Mesenchymal stem cell (in vitro differentiated cells and primary cell): Measurements from ENCODE around the gene OR6K3.
"Not testable (repeated sequence)": the region's sequence is repeated elsewhere in the genome, so short reads cannot be mapped to it uniquely, and the experiment has no call there.

Experiments
- DNase-seq: peaks from one replicate; pipeline ENCODE4 v3.0.0-alpha.2; 2013
- H2AFZ ChIP-seq: one replicate; pipeline ENCODE4 v1.6.1; 2013; ENCODE audit warnings: low read depth, mild to moderate bottlenecking, control low read depth, inconsistent platforms, low read length, moderate library complexity
- H2AK5ac ChIP-seq: 2 replicates; pipeline ENCODE4 v1.6.1; 2013; ENCODE audit warnings: low read length, moderate library complexity, mild to moderate bottlenecking, inconsistent platforms; ENCODE audit not compliant: severe bottlenecking
- H2BK120ac ChIP-seq: one replicate; pipeline ENCODE4 v1.6.1; 2013; ENCODE audit warnings: low read depth, mild to moderate bottlenecking, inconsistent platforms, low read length, moderate library complexity
- H2BK12ac ChIP-seq, 2 experiments: one replicate each; pipeline ENCODE4 v1.6.1; 2013; ENCODE audit warnings: inconsistent platforms in 2 of 2, low read length in 2 of 2, mild to moderate bottlenecking in 2 of 2, moderate library complexity in 2 of 2, control low read depth in 1 of 2
- H2BK15ac ChIP-seq: one replicate; pipeline ENCODE4 v1.6.1; 2013; ENCODE audit warnings: mild to moderate bottlenecking, low read depth, inconsistent platforms; ENCODE audit not compliant: poor library complexity, severe bottlenecking
- H2BK5ac ChIP-seq: 2 replicates; pipeline ENCODE4 v1.6.1; 2013; ENCODE audit warnings: low read depth, mild to moderate bottlenecking, low read length, control low read depth, inconsistent platforms; ENCODE audit not compliant: poor library complexity, severe bottlenecking
- H3K14ac ChIP-seq, 2 experiments: one replicate each; pipeline ENCODE4 v1.6.1; 2013; ENCODE audit warnings: inconsistent platforms in 2 of 2, low read length in 2 of 2, control low read depth in 1 of 2, mild to moderate bottlenecking in 1 of 2, moderate library complexity in 1 of 2
- H3K18ac ChIP-seq, 2 experiments: one replicate each; pipeline ENCODE4 v1.6.1; 2013; ENCODE audit warnings: inconsistent platforms in 2 of 2, low read length in 2 of 2, control low read depth in 1 of 2, low read depth in 1 of 2, mild to moderate bottlenecking in 1 of 2
- H3K23ac ChIP-seq, 2 experiments: one replicate each; pipeline ENCODE4 v1.6.1; 2013; ENCODE audit warnings: inconsistent platforms in 2 of 2, low read length in 2 of 2, mild to moderate bottlenecking in 2 of 2, moderate library complexity in 2 of 2, control low read depth in 1 of 2
- H3K27ac ChIP-seq: 2 replicates; pipeline ENCODE4 v1.5.1; 2013; ENCODE audit warnings: mild to moderate bottlenecking, moderate library complexity, low read length, control low read depth, inconsistent platforms; ENCODE audit not compliant: poor library complexity, severe bottlenecking
- H3K27me3 ChIP-seq, 2 experiments: 2 replicates each; pipeline versions ENCODE4 v1.6.1 to v1.7.0; 2013; ENCODE audit warnings: low read length in 2 of 2, mild to moderate bottlenecking in 2 of 2, moderate library complexity in 2 of 2, control low read depth in 1 of 2, inconsistent platforms in 1 of 2; ENCODE audit not compliant: control insufficient read depth in 1 of 2, insufficient read depth in 1 of 2
- H3K36me3 ChIP-seq, 2 experiments: 2 replicates each; pipeline versions ENCODE4 v1.6.1 to v1.7.0; 2013; ENCODE audit warnings: low read length in 2 of 2, control low read depth in 1 of 2, inconsistent platforms in 1 of 2, low read depth in 1 of 2, mild to moderate bottlenecking in 1 of 2; ENCODE audit not compliant: insufficient read depth in 2 of 2, control insufficient read depth in 1 of 2
- H3K4ac ChIP-seq, 2 experiments: one replicate each; pipeline ENCODE4 v1.6.1; 2013; ENCODE audit warnings: inconsistent platforms in 2 of 2, low read length in 2 of 2, mild to moderate bottlenecking in 2 of 2, moderate library complexity in 2 of 2, control low read depth in 1 of 2, low read depth in 1 of 2
- H3K4me1 ChIP-seq: 2 replicates; pipeline ENCODE4 v1.6.1; 2013; ENCODE audit warnings: low read depth, low read length, control low read depth; ENCODE audit not compliant: control insufficient read depth, insufficient read depth
- H3K4me2 ChIP-seq: 2 replicates; pipeline ENCODE4 v1.6.1; 2013; ENCODE audit warnings: low read length, mild to moderate bottlenecking, inconsistent platforms; ENCODE audit not compliant: poor library complexity, severe bottlenecking
- H3K4me3 ChIP-seq, 2 experiments: 2 replicates each; pipeline versions ENCODE4 v1.5.1 to v1.7.0; 2013; ENCODE audit warnings: low read length in 2 of 2, mild to moderate bottlenecking in 2 of 2, control low read depth in 1 of 2, low read depth in 1 of 2; ENCODE audit not compliant: insufficient read depth in 1 of 2
- H3K79me1 ChIP-seq: replicated peaks from 2 replicates; pipeline ENCODE4 v1.6.1; 2013; ENCODE audit warnings: mild to moderate bottlenecking, control low read depth, low read length, inconsistent platforms; ENCODE audit not compliant: poor library complexity, severe bottlenecking
- H3K9ac ChIP-seq: 2 replicates; pipeline ENCODE4 v1.7.0; 2013; ENCODE audit warnings: mild to moderate bottlenecking, low read length, moderate library complexity
- H3K9me3 ChIP-seq: 2 replicates; pipeline ENCODE4 v1.7.0; 2013; ENCODE audit warnings: mild to moderate bottlenecking, low read length; ENCODE audit not compliant: control insufficient read depth
- H4K8ac ChIP-seq: one replicate; pipeline ENCODE4 v1.6.1; 2013; ENCODE audit warnings: inconsistent platforms, mild to moderate bottlenecking, low read length, moderate library complexity
- H4K91ac ChIP-seq: one replicate; pipeline ENCODE4 v1.6.1; 2013; ENCODE audit warnings: mild to moderate bottlenecking, low read length, inconsistent platforms
- WGBS: methylation state at CpG from one replicate; pipeline ENCODE4 v1.1.7; 2013; ENCODE audit warnings: mixed read lengths; 5-methylcytosine and 5-hydroxymethylcytosine counted together

Gene OR6K3

GRCh38 chr1:158689875-158690274 is 30.6 kb downstream of the OR6K3 start:
- H3K4me1 ChIP-seq: no peaks in the 10 kb centered on the region
- H3K36me3 ChIP-seq: no peaks in the 10 kb centered on the region
- H3K79me1 ChIP-seq: no peaks in the 10 kb centered on the region
- H2BK5ac ChIP-seq: no peak overlapping the region
- no peaks in the 10 kb centered on the region for H3K9me3 ChIP-seq
- no peak overlapping the region for H2BK15ac ChIP-seq
- no peak overlapping the region for H2AFZ ChIP-seq
- H4K8ac ChIP-seq: no peak overlapping the region
- H3K27me3 ChIP-seq: no peaks in the 10 kb centered on the region
- H2BK12ac ChIP-seq: no peak overlapping the region
- DNase-seq: no peak
- H2AK5ac ChIP-seq: no peak overlapping the region
- H3K9ac ChIP-seq: no peak overlapping the region
- H3K27ac ChIP-seq: no peak overlapping the region
- H4K91ac ChIP-seq: no peak overlapping the region
- no peak overlapping the region for H2BK120ac ChIP-seq
- H3K18ac ChIP-seq: no peak overlapping the region
- H3K23ac ChIP-seq: no peak overlapping the region
- no peak overlapping the region for H3K4ac ChIP-seq
- H3K4me3 ChIP-seq: no peak overlapping the region
- no peak overlapping the region for H3K4me2 ChIP-seq
- H3K14ac ChIP-seq: no peak overlapping the region

GRCh38 chr1:158689110-158689509 is 31.4 kb downstream of the OR6K3 start:
- Histone ChIP-seq H3K18ac (no peak overlapping the region), H3K23ac (no peak overlapping the region), H2BK15ac (no peak overlapping the region), H2AK5ac (no peak overlapping the region), H2AFZ (no peak overlapping the region), H2BK5ac (no peak overlapping the region), H3K9ac (no peak overlapping the region), H3K36me3 (no peaks in the 10 kb centered on the region), H3K14ac (no peak overlapping the region), H4K91ac (no peak overlapping the region), H3K4ac (no peak overlapping the region), H3K4me2 (no peak overlapping the region), H3K27ac (no peak overlapping the region), H3K27me3 (no peaks in the 10 kb centered on the region), H3K79me1 (no peaks in the 10 kb centered on the region), H3K4me3 (no peak overlapping the region), H2BK12ac (no peak overlapping the region), H3K4me1 (no peaks in the 10 kb centered on the region), H4K8ac (no peak overlapping the region), H3K9me3 (no peaks in the 10 kb centered on the region), H2BK120ac (no peak overlapping the region)
- no peak for DNase-seq
- no CpG with 5 or more reads among the region's 1 CpG for WGBS

GRCh38 chr1:158688343-158688742 is 32.2 kb downstream of the OR6K3 start:
- not testable (repeated sequence) for H3K27ac ChIP-seq, H3K4me1 ChIP-seq, H4K8ac ChIP-seq, H2BK5ac ChIP-seq, H2AFZ ChIP-seq, H3K23ac ChIP-seq, H3K18ac ChIP-seq, H3K36me3 ChIP-seq, H3K4me2 ChIP-seq, H3K79me1 ChIP-seq, H4K91ac ChIP-seq, H3K14ac ChIP-seq, H3K4me3 ChIP-seq, H3K9me3 ChIP-seq, H2AK5ac ChIP-seq, DNase-seq, H2BK120ac ChIP-seq, H3K4ac ChIP-seq, H2BK12ac ChIP-seq, H3K27me3 ChIP-seq, H2BK15ac ChIP-seq, H3K9ac ChIP-seq
- 78% methylated on average over 1 of the region's 1 CpG for WGBS

GRCh38 chr1:158687037-158687436 is 33.5 kb downstream of the OR6K3 start:
- Histone ChIP-seq H3K23ac (no peak overlapping the region), H3K4me2 (no peak overlapping the region), H4K91ac (no peak overlapping the region), H2BK15ac (no peak overlapping the region), H3K27ac (no peak overlapping the region), H3K79me1 (no peaks in the 10 kb centered on the region), H2BK5ac (no peak overlapping the region), H3K4ac (no peak overlapping the region), H3K14ac (no peak overlapping the region), H2BK12ac (no peak overlapping the region), H3K18ac (no peak overlapping the region), H2BK120ac (no peak overlapping the region), H4K8ac (no peak overlapping the region), H3K27me3 (no peaks in the 10 kb centered on the region), H2AK5ac (no peak overlapping the region), H3K9me3 (no peaks in the 10 kb centered on the region), H3K9ac (no peak overlapping the region), H2AFZ (no peak overlapping the region), H3K36me3 (no peaks in the 10 kb centered on the region), H3K4me1 (no peaks in the 10 kb centered on the region), H3K4me3 (no peak overlapping the region)
- no peak for DNase-seq
